ENCODE measurements around the gene CEP85L.

The CEP85L gene

DNA sequence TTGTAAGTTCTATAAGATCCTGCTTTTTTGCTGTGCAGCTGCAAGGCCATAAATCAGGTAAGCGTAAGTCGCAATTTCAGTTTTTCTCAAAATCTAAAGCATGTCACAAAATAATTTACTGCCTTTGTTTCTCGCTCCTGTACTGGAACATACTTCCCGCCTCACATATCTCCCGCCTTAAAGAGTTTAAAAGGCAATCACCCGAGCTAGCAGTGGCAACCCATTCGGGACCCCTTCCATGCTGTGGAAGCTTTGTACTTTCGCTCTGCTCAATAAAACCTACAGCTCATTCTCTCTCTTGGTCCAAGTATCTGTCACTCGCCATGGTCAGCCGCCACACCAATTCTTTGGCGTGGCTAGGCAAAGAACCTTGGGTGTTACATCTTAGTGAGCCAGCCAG is 34.0 kb downstream of the CEP85L start:
- Histone ChIP-seq H3K27me3 (ENCODE audit: insufficient read depth, low read length, poor library complexity) (no peaks in the 10 kb centered on the region), H3K4me1 (ENCODE audit: insufficient read depth, low read length) (no peaks in the 10 kb centered on the region), H3K27ac (ENCODE audit: low read length) (0 out of 2 replicates have a peak overlapping the region, but pooled peaks have one; percentile 7), H3K4me2 (ENCODE audit: insufficient read depth, low read length) (no peak overlapping the region), H3K9ac (ENCODE audit: low read depth, low read length) (no peak overlapping the region), H3K79me2 (ENCODE audit: insufficient read depth, low read length) (peaks cover 87% of the 10 kb centered on the region), H3K36me3 (ENCODE audit: insufficient read depth, low read length) (peaks cover 19% of the 10 kb centered on the region), H3K4me3 (ENCODE audit: low read depth in 1 of 2, low read length in 2 of 2) (no peak overlapping the region), H4K20me1 (ENCODE audit: insufficient read depth, low read length) (peaks cover 33% of the 10 kb centered on the region), H3K9me3 (ENCODE audit: insufficient read depth, low read length, severe bottlenecking) (no peaks in the 10 kb centered on the region), H2AFZ (ENCODE audit: low read depth, low read length) (no peak overlapping the region)
- ATAC-seq (ENCODE audit: insufficient read depth, low read depth) (no peak), DNase-seq (no peak)
- TF ChIP-seq EZH2 (IDR thresholded peaks at IDR 0.05; ENCODE audit: borderline replicate concordance, low read depth, low read length, severe bottlenecking): no peak
- TF ChIP-seq, protein P1, sequence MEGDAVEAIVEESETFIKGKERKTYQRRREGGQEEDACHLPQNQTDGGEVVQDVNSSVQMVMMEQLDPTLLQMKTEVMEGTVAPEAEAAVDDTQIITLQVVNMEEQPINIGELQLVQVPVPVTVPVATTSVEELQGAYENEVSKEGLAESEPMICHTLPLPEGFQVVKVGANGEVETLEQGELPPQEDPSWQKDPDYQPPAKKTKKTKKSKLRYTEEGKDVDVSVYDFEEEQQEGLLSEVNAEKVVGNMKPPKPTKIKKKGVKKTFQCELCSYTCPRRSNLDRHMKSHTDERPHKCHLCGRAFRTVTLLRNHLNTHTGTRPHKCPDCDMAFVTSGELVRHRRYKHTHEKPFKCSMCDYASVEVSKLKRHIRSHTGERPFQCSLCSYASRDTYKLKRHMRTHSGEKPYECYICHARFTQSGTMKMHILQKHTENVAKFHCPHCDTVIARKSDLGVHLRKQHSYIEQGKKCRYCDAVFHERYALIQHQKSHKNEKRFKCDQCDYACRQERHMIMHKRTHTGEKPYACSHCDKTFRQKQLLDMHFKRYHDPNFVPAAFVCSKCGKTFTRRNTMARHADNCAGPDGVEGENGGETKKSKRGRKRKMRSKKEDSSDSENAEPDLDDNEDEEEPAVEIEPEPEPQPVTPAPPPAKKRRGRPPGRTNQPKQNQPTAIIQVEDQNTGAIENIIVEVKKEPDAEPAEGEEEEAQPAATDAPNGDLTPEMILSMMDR (IDR thresholded peaks at IDR 0.05; ENCODE audit: borderline replicate concordance, extremely low read depth, low read length, poor library complexity, severe bottlenecking): no peak

DNA sequence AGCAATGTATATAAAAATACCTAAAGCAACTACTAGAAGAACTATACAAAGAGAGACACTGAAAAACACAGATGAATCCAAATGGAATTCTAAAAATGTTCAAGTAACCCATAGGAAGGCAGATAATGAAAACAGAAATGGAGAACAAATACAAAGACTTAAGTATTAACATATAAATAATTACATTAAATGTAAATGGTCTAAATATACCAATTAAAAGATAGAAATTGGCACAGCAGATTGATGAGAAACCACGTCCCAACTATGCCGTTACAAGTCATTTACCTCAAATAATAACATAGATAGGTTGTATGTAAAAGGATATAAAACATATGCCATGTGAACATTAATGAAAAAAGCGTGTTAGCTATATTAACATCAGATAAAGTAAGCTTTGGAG is 40.1 kb downstream of the CEP85L start:
- Histone ChIP-seq H3K9ac (ENCODE audit: low read depth, low read length) (no peak overlapping the region), H3K9me3 (ENCODE audit: insufficient read depth, low read length, severe bottlenecking) (no peaks in the 10 kb centered on the region), H3K4me3 (ENCODE audit: low read depth in 1 of 2, low read length in 2 of 2) (no peak overlapping the region), H3K27me3 (ENCODE audit: insufficient read depth, low read length, poor library complexity) (no peaks in the 10 kb centered on the region), H3K79me2 (ENCODE audit: insufficient read depth, low read length) (peaks cover 91% of the 10 kb centered on the region), H3K27ac (ENCODE audit: low read length) (no peak overlapping the region), H4K20me1 (ENCODE audit: insufficient read depth, low read length) (no peaks in the 10 kb centered on the region), H3K4me1 (ENCODE audit: insufficient read depth, low read length) (peaks cover 11% of the 10 kb centered on the region), H3K36me3 (ENCODE audit: insufficient read depth, low read length) (peaks cover 16% of the 10 kb centered on the region), H3K4me2 (ENCODE audit: insufficient read depth, low read length) (no peak overlapping the region), H2AFZ (ENCODE audit: low read depth, low read length) (no peak overlapping the region)
- DNase-seq (no peak), ATAC-seq (ENCODE audit: insufficient read depth, low read depth) (no peak)
- TF ChIP-seq EZH2 (IDR thresholded peaks at IDR 0.05; ENCODE audit: borderline replicate concordance, low read depth, low read length, severe bottlenecking): no peak
- TF ChIP-seq, protein P1 (IDR thresholded peaks at IDR 0.05; ENCODE audit: borderline replicate concordance, extremely low read depth, low read length, poor library complexity, severe bottlenecking): no peak

DNA sequence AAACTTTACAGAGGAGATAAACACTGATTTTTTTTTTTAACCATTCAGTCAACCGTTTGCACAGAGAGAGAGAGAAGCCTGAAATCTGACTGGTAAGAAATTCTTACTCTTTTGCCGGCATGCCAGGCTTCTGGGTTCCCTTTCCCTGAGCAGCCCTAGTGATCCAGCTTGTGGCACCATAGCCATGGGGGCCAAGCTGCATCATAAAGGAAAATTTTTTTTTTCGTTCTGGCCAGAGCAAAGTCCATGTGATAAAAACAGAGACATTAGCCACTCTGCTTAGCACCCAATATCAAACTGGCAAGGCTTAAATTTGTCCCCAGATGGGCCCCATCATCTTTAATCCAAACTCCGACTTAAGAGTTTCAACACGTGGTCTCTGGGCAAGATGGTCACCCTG is 44.5 kb downstream of the CEP85L start:
- no peak for TF ChIP-seq EZH2 (IDR thresholded peaks at IDR 0.05; ENCODE audit: borderline replicate concordance, low read depth, low read length, severe bottlenecking)
- TF ChIP-seq, protein P1 (IDR thresholded peaks at IDR 0.05; ENCODE audit: borderline replicate concordance, extremely low read depth, low read length, poor library complexity, severe bottlenecking): no peak
- no peak for ATAC-seq (ENCODE audit: insufficient read depth, low read depth)
- Histone ChIP-seq H3K79me2 (ENCODE audit: insufficient read depth, low read length) (peaks cover 92% of the 10 kb centered on the region), H3K27me3 (ENCODE audit: insufficient read depth, low read length, poor library complexity) (no peaks in the 10 kb centered on the region), H3K4me2 (ENCODE audit: insufficient read depth, low read length) (no peak overlapping the region), H3K27ac (ENCODE audit: low read length) (no peak overlapping the region), H4K20me1 (ENCODE audit: insufficient read depth, low read length) (no peaks in the 10 kb centered on the region), H2AFZ (ENCODE audit: low read depth, low read length) (no peak overlapping the region), H3K4me1 (ENCODE audit: insufficient read depth, low read length) (peaks cover 13% of the 10 kb centered on the region), H3K9me3 (ENCODE audit: insufficient read depth, low read length, severe bottlenecking) (peaks cover 8% of the 10 kb centered on the region), H3K9ac (ENCODE audit: low read depth, low read length) (no peak overlapping the region), H3K4me3 (ENCODE audit: low read depth in 1 of 2, low read length in 2 of 2) (no peak overlapping the region), H3K36me3 (ENCODE audit: insufficient read depth, low read length) (peaks cover 36% of the 10 kb centered on the region)
- DNase-seq: no peak

DNA sequence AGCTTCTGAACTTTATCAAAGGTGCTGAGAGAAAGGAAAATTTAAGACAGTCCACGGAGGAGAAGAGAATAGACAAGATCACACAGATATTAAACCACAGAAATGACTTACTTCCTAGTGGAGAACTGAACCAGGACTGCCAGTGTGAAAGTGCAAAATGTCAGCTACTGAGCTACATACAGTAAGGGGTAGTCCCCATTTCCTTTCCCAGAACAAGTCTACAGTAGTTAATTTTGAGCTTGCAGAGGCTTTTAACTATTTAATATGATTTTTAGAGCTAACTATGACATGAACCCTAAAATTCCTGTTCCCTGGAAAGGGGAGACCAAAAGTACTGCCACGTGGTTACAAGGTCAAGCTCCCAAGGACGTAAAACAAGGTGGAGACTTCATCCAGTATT is 45.1 kb downstream of the CEP85L start:
- DNase-seq (no peak), ATAC-seq (ENCODE audit: insufficient read depth, low read depth) (peak; percentile 79)
- Histone ChIP-seq H3K27ac (ENCODE audit: low read length) (peak overlapping the region; percentile 24; the same call in 1 of the 2 replicates), H2AFZ (ENCODE audit: low read depth, low read length) (no peak overlapping the region), H3K9ac (ENCODE audit: low read depth, low read length) (no peak overlapping the region), H3K4me3 (ENCODE audit: low read depth in 1 of 2, low read length in 2 of 2) (no peak overlapping the region), H4K20me1 (ENCODE audit: insufficient read depth, low read length) (no peaks in the 10 kb centered on the region), H3K9me3 (ENCODE audit: insufficient read depth, low read length, severe bottlenecking) (peaks cover 8% of the 10 kb centered on the region), H3K79me2 (ENCODE audit: insufficient read depth, low read length) (peaks cover 92% of the 10 kb centered on the region), H3K4me2 (ENCODE audit: insufficient read depth, low read length) (no peak overlapping the region), H3K4me1 (ENCODE audit: insufficient read depth, low read length) (peaks cover 13% of the 10 kb centered on the region), H3K27me3 (ENCODE audit: insufficient read depth, low read length, poor library complexity) (no peaks in the 10 kb centered on the region), H3K36me3 (ENCODE audit: insufficient read depth, low read length) (peaks cover 36% of the 10 kb centered on the region)
- TF ChIP-seq, protein P1 (IDR thresholded peaks at IDR 0.05; ENCODE audit: borderline replicate concordance, extremely low read depth, low read length, poor library complexity, severe bottlenecking): no peak
- TF ChIP-seq EZH2 (IDR thresholded peaks at IDR 0.05; ENCODE audit: borderline replicate concordance, low read depth, low read length, severe bottlenecking): no peak
